ENCODE measurements around the gene AKAP7.
"Not testable (repeated sequence)": the region's sequence is repeated elsewhere in the genome, so short reads cannot be mapped to it uniquely, and the experiment has no call there.

Gene AKAP7

GRCh38 chr6:131293472-131293911, 158.2 kb downstream of the AKAP7 start:
- DNase-seq (ENCODE audit: low spot score) = no peak

GRCh38 chr6:131295081-131295480, 159.8 kb downstream of the AKAP7 start:
- no peak for DNase-seq (ENCODE audit: low spot score)

GRCh38 chr6:131300826-131301225, 165.6 kb downstream of the AKAP7 start:
- not testable (repeated sequence) for DNase-seq (ENCODE audit: low spot score)

- DNase-seq (ENCODE audit: low spot score) = no peak
These were observed 168.2 kb downstream of the AKAP7 start for GRCh38 chr6:131303338-131303930.

GRCh38 chr6:131305037-131305850, 170.0 kb downstream of the AKAP7 start:
- DNase-seq (ENCODE audit: low spot score) = no peak

GRCh38 chr6:131309437-131309836, 174.2 kb downstream of the AKAP7 start:
- DNase-seq (ENCODE audit: low spot score) = no peak

- DNase-seq (ENCODE audit: low spot score) = no peak
These were observed 179.6 kb downstream of the AKAP7 start for GRCh38 chr6:131314838-131315237.

GRCh38 chr6:131316654-131317053, 181.4 kb downstream of the AKAP7 start:
- DNase-seq (ENCODE audit: low spot score) = no peak

- DNase-seq (ENCODE audit: low spot score) = no peak
These were observed 182.2 kb downstream of the AKAP7 start for GRCh38 chr6:131317516-131317915.

GRCh38 chr6:131321589-131321988, 186.3 kb downstream of the AKAP7 start:
- DNase-seq (ENCODE audit: low spot score) = no peak

- no peak for DNase-seq (ENCODE audit: low spot score)
These were observed 186.9 kb downstream of the AKAP7 start for GRCh38 chr6:131322125-131322524.

GRCh38 chr6:131325669-131326068, 190.4 kb downstream of the AKAP7 start:
- not testable (repeated sequence) for DNase-seq (ENCODE audit: low spot score)

- DNase-seq (ENCODE audit: low spot score) = not testable (repeated sequence)
These were observed 193.5 kb downstream of the AKAP7 start for GRCh38 chr6:131328727-131329126.

- no peak for DNase-seq (ENCODE audit: low spot score)
These were observed 195.9 kb downstream of the AKAP7 start for GRCh38 chr6:131331151-131331550.

- no peak for DNase-seq (ENCODE audit: low spot score)
These were observed 196.9 kb downstream of the AKAP7 start for GRCh38 chr6:131331873-131332781.
